Kidney epithelial cell (primary cell): ENCODE data around the gene ATP5PO. TPM values are rescaled to one million over a fixed set of nuclear protein-coding genes. Genes with fewer than 3 reads are reported as not detected.
"Not testable (repeated sequence)": the region's sequence is repeated elsewhere in the genome, so short reads cannot be mapped to it uniquely, and the experiment has no call there.

ENCODE experiments used
- DNase-seq: peaks from one replicate; pipeline ENCODE4 v3.0.0-alpha.2; 2010; ENCODE audit warnings: low read depth
- H3K27me3 ChIP-seq: 2 replicates; pipeline ENCODE4 v1.6.0; 2011; ENCODE audit warnings: low read length; ENCODE audit not compliant: control insufficient read depth, insufficient read depth
- H3K36me3 ChIP-seq: 2 replicates; pipeline ENCODE4 v1.5.1; 2011; ENCODE audit warnings: low read length; ENCODE audit not compliant: control insufficient read depth, insufficient read depth
- H3K4me3 ChIP-seq: 2 replicates; pipeline ENCODE4 v1.5.1; 2011; ENCODE audit warnings: low read depth, mild to moderate bottlenecking, control low read depth, low read length
- total RNA-seq: library from RNA; depleted of rRNA; stranded (reverse); fragments of >200 nt; gene quantifications from 2 replicates; pipeline ENCODE4 v1.2.3, GENCODE V29; 2015
- TF ChIP-seq, protein P1 (sequence below): IDR thresholded peaks from 2 replicates; pipeline ENCODE4 v1.5.1; 2011; ENCODE audit warnings: mild to moderate bottlenecking, moderate library complexity, low read length, control low read depth, inconsistent platforms; ENCODE audit not compliant: insufficient read depth, poor library complexity, severe bottlenecking

Gene ATP5PO
- total RNA-seq, 1 donor from 2014 or later: 286 TPM

DNA sequence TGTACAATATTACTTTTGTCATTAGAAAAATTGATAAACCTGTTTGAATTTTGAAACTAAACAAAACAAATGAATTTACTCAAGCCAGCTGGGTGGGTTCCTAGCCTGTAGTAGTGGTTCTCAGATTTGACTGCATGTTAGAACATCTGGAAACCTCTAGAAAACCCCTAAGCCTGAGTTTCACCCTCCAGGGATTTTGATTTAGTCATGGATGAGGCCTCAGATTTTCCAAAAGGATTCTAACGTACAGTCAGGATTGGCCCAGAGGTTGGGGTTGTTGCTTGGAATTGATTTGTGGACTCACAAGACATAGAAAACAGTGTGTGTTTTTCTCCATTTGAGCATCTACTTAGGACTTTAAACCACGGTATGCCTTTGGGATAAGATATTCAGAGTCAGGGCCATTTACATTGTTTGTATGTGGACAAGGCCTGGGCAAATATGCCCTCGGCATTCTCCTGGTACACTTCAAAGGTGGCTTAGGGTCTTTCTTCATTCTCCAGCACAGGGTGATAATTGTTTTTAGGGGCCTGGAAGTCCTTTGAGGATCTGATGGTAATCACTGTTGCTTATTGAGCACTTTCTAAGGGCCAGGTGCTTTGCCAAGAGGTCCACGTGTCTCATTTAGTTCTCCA is 42.6 kb downstream of the ATP5PO start:
- no peak for DNase-seq
- H3K4me3 ChIP-seq: no peak overlapping the region
- H3K36me3 ChIP-seq: no peaks in the 10 kb centered on the region
- no peaks in the 10 kb centered on the region for H3K27me3 ChIP-seq
- TF ChIP-seq, protein P1, sequence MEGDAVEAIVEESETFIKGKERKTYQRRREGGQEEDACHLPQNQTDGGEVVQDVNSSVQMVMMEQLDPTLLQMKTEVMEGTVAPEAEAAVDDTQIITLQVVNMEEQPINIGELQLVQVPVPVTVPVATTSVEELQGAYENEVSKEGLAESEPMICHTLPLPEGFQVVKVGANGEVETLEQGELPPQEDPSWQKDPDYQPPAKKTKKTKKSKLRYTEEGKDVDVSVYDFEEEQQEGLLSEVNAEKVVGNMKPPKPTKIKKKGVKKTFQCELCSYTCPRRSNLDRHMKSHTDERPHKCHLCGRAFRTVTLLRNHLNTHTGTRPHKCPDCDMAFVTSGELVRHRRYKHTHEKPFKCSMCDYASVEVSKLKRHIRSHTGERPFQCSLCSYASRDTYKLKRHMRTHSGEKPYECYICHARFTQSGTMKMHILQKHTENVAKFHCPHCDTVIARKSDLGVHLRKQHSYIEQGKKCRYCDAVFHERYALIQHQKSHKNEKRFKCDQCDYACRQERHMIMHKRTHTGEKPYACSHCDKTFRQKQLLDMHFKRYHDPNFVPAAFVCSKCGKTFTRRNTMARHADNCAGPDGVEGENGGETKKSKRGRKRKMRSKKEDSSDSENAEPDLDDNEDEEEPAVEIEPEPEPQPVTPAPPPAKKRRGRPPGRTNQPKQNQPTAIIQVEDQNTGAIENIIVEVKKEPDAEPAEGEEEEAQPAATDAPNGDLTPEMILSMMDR: no peak

DNA sequence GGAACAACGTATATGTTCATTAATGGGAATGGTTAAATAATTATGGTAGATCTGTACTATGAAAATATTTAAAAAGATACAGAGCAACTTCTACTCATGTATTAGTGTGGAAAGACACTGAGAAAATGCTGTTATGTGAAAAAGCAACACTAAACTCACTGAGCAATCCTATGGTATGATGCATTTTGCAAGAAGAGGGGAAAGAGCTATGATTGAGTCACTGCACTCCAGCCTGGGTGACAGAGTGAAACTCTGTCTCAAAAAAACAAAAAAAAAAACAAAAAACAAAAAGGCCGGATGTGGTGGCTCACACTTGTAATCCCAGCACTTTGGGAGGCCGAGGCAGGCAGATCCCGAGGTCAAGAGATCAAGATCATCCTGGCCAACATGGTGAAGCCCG is 44.4 kb downstream of the ATP5PO start:
- Histone ChIP-seq H3K27me3 (no peaks in the 10 kb centered on the region), H3K4me3 (no peak overlapping the region), H3K36me3 (no peaks in the 10 kb centered on the region)
- DNase-seq: no peak
- TF ChIP-seq, protein P1: no peak

DNA sequence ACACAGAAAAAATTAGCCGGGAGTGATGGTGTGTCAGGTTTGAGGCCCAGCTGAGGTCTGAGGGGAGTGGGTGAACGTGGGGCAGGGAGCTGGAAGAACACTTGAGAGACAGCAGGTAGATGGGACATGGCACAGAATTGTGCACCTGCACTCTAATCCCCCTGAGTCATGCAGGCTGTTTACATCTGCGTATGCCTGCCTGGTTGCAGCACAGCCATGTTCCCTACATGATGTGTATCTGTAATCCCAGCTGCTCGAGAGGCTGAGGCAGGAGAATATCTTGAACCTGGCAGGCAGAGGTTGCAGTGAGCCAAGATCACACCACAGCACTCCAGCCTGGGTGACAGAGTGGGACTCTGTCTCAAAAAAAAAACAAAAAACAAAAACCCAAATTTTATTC is 44.8 kb downstream of the ATP5PO start:
- Histone ChIP-seq H3K36me3 (no peaks in the 10 kb centered on the region), H3K27me3 (no peaks in the 10 kb centered on the region), H3K4me3 (no peak overlapping the region)
- DNase-seq: no peak
- TF ChIP-seq, protein P1: no peak

DNA sequence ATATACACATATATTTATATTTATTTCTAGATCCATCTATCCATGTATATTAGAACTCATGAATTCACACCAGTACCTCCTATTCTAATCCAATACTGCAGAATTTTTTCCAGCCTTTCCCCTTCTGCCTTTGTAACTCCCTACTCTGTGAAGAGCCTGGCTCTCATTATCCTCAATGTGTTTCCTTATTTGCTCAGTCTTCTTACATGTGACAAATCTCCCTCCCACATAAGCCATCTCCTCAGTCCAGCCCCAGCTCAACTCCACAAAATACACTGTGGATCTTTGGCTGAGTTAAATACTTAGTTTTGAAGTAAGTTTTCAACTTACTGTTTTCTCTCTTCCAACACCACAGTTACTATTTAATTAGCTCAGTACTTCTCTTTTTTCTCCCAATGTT is 45.7 kb downstream of the ATP5PO start:
- Histone ChIP-seq H3K4me3 (no peak overlapping the region), H3K27me3 (no peaks in the 10 kb centered on the region), H3K36me3 (no peaks in the 10 kb centered on the region)
- TF ChIP-seq, protein P1: no peak
- no peak for DNase-seq

DNA sequence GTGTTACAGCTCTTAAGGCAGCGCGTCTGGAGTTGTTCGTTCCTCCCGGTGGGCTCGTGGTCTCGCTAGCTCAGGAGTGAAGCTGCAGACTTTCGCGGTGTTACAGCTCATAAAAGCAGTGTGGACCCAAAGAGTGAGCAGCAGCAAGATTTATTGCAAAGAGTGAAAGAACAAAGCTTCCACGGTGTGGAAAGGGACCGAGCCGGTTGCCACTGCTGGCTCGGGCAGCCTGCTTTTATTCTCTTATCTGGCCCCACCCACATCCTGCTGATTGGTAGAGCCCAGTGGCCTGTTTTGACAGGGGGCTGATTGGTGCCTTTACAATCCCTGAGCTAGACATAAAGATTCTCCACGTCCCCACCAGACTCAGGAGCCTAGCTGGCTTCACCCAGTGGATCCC is 47.7 kb downstream of the ATP5PO start:
- not testable (repeated sequence) for H3K4me3 ChIP-seq, H3K27me3 ChIP-seq, H3K36me3 ChIP-seq, DNase-seq

DNA sequence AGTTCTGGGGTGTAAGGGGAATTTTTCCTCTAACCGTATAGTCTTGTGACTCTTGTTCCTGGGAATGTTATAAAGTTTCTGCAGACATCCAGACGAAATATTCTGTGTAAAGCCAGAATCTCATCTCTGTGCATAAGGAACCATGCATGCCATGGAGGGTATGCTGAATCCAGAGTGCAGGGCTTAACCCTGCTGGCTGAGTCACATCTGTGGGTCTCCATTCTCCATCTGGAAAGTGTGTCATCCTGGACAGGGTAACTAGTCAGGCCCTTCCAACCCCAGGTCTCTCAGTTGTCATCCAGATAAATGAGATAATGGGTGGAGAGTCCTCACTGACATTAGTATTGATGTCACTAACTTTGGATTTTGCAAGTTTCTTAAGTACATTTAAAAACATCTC is 48.8 kb downstream of the ATP5PO start:
- no peaks in the 10 kb centered on the region for H3K27me3 ChIP-seq
- TF ChIP-seq, protein P1: no peak
- DNase-seq: no peak
- no peaks in the 10 kb centered on the region for H3K36me3 ChIP-seq
- no peak overlapping the region for H3K4me3 ChIP-seq
